Hepatocyte (in vitro differentiated cells): Measurements from ENCODE around the gene CD300E.

Experiments
- EZH2phosphoT487 ChIP-seq: fragments of 200-600 bp; sonication (generic); IDR thresholded peaks from one replicate; pipeline ENCODE4 v1.6.1; 2018; ENCODE audit warnings: antibody characterized with exemption, mild to moderate bottlenecking, low read depth, moderate library complexity; ENCODE audit not compliant: unreplicated experiment, severe bottlenecking
- TF ChIP-seq, protein P1 (sequence below): fragments of 200-600 bp; sonication (generic); IDR thresholded peaks from 2 replicates; pipeline ENCODE4 v1.5.1; 2016; ENCODE audit warnings: antibody characterized with exemption, mild to moderate bottlenecking; ENCODE audit not compliant: poor library complexity

DNA sequence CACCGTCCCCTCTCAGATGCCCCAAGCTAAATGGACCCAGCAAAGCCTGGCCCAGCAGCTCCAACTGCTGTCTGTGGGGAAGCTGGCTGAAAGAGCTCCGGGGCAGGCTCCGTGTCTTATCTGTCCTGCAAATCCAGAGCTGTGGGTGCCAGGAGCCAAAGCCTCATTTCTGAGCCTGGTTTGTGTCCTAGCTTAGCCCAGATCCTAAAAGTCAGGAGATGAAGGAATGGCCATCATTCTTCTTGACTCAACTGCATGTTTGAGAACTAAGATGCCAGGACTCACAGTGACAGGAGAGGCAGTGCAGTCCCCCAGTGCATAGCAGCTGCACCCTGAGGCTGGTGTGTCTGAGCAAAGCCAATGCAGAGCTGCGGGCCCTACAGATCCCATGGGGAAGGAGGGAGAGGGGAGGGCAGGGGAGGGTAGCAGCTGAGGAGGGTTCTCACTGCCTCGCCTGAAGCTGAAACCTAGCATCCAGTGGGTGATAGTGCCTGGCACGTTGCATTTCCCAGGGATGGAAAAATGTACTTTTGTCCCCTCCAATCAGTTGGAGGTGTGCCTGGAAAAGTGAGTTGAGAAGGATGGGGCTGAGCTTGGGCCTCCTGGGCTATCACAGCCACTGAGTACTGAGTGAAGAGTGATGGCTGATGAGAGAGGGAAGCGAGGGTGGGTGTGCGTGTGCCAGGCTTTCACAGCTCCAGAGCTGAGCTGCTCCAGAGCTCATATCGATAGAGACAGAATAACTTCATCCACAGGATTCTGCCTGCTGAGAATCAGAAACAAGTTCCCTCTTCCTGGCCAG is 24.5 kb upstream of the CD300E start:
- TF ChIP-seq, protein P1, sequence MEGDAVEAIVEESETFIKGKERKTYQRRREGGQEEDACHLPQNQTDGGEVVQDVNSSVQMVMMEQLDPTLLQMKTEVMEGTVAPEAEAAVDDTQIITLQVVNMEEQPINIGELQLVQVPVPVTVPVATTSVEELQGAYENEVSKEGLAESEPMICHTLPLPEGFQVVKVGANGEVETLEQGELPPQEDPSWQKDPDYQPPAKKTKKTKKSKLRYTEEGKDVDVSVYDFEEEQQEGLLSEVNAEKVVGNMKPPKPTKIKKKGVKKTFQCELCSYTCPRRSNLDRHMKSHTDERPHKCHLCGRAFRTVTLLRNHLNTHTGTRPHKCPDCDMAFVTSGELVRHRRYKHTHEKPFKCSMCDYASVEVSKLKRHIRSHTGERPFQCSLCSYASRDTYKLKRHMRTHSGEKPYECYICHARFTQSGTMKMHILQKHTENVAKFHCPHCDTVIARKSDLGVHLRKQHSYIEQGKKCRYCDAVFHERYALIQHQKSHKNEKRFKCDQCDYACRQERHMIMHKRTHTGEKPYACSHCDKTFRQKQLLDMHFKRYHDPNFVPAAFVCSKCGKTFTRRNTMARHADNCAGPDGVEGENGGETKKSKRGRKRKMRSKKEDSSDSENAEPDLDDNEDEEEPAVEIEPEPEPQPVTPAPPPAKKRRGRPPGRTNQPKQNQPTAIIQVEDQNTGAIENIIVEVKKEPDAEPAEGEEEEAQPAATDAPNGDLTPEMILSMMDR: no peak
- no peak for TF ChIP-seq EZH2phosphoT487
